Measurements from ENCODE around the gene GPSM3. TPM values are rescaled to one million over a fixed set of nuclear protein-coding genes. Genes with fewer than 3 reads are reported as not detected.
A peak's percentile ranks its signal among the peaks of the same experiment; 100 is the strongest.

Gene GPSM3
- total and polyA plus RNA-seq, 4 donors, result 8.1 to 145 (median 47.3) TPM

DNA sequence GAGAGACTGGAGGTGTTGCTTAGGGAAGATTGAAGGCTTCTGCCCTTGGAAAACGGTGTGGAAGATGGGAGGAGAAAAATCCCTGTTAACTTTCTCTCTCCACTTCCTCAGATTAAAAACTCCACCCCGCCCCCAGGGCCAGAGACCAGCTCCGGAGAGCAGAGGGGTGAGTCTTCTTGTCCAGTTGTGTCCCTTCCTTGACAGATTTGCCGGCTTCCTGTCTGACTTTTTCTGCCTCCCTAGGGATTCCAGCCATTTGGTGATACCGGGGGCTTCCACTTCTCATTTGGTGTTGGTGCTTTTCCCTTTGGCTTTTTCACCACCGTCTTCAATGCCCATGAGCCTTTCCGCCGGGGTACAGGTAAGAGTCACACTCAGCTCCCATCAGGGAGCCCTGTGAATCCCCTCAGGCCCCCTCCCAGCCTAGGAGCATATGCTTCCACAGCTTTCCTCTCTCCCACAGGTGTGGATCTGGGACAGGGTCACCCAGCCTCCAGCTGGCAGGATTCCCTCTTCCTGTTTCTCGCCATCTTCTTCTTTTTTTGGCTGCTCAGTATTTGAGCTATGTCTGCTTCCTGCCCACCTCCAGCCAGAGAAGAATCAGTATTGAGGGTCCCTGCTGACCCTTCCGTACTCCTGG lies 12.6 kb downstream of the GPSM3 start:
- ATAC-seq (ENCODE audit: insufficient read depth, low FRiP score), result no peak
- no peaks in the 10 kb centered on the region for H3K27me3 ChIP-seq (ENCODE audit: control insufficient read depth in 3 of 3, insufficient read depth in 3 of 3, low read length in 2 of 3)
- H3K9ac ChIP-seq (ENCODE audit: insufficient read depth in 1 of 2, low read length in 2 of 2), result no peak overlapping the region
- H3K27ac ChIP-seq (ENCODE audit: low read depth in 1 of 2, low read length in 1 of 2), result peak overlapping the region in 1 of 2 donors; percentile 6
- no peak for DNase-seq
- H3K4me3 ChIP-seq, result no peak overlapping the region
- TF ChIP-seq, protein P1, sequence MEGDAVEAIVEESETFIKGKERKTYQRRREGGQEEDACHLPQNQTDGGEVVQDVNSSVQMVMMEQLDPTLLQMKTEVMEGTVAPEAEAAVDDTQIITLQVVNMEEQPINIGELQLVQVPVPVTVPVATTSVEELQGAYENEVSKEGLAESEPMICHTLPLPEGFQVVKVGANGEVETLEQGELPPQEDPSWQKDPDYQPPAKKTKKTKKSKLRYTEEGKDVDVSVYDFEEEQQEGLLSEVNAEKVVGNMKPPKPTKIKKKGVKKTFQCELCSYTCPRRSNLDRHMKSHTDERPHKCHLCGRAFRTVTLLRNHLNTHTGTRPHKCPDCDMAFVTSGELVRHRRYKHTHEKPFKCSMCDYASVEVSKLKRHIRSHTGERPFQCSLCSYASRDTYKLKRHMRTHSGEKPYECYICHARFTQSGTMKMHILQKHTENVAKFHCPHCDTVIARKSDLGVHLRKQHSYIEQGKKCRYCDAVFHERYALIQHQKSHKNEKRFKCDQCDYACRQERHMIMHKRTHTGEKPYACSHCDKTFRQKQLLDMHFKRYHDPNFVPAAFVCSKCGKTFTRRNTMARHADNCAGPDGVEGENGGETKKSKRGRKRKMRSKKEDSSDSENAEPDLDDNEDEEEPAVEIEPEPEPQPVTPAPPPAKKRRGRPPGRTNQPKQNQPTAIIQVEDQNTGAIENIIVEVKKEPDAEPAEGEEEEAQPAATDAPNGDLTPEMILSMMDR (IDR thresholded peaks at IDR 0.05; ENCODE audit: control extremely low read depth, extremely low read depth), result no peak
- no peaks in the 10 kb centered on the region for H3K9me3 ChIP-seq (ENCODE audit: control insufficient read depth in 4 of 4, insufficient read depth in 3 of 4, low read length in 3 of 4)
- 72 to 81% methylated on average over 10 of the region's 10 CpGs for WGBS, 2 donors
- H3K4me1 ChIP-seq (ENCODE audit: control insufficient read depth in 5 of 5, insufficient read depth in 5 of 5, low read length in 5 of 5), result peaks cover 11 to 40% (median 20%) of the 10 kb centered on the region in 5 donors
- peaks cover 0 to 19% (median 13%) of the 10 kb centered on the region in 4 donors for H3K36me3 ChIP-seq (ENCODE audit: control insufficient read depth in 4 of 4, insufficient read depth in 4 of 4, low read length in 4 of 4)

DNA sequence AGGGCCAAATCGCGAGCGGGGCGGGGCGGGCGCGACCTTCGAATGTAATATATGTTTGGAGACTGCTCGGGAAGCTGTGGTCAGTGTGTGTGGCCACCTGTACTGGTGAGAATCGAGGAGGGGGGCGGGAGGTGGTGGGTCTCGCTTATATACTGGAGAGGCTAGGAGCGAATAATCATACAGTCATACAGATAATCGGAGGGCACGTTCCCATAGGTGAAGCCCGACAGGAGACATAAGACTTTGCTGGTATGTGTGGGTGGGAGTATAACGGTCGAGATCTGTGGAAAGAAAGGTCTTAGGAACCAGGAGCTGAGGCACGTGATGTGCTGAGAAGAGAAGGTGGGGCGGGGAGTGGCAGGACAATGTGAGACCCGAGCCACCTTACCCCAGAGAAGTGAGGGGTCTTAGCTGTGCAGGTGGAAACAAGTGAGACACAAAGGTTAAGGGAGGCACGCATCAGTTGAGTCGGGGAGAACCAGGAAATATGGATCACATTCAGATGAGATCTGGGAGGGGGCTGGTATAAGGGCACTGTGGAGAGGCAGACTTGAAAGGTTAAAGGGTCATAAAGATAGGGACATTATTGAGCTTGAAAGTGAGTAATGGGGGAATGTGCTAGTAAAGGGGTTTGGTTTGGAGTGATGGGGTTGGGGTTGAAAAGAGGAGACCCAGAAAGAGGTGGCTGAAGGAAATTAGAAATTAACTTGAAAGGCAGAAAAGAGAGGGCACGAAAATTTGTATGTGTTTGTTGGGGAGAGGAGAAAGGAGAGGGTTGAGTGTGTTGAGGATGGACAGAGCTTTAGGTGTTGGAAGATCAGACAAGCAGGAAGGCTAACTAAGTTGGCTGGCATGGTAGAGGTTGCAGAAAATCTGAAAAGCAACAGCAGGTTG lies 13.6 kb downstream of the GPSM3 start:
- TF ChIP-seq, protein P1 (IDR thresholded peaks at IDR 0.05; ENCODE audit: control extremely low read depth, extremely low read depth), result no peak
- H3K27ac ChIP-seq (ENCODE audit: low read depth in 1 of 2, low read length in 1 of 2), result peak overlapping the region; percentile 75 to 88

DNA sequence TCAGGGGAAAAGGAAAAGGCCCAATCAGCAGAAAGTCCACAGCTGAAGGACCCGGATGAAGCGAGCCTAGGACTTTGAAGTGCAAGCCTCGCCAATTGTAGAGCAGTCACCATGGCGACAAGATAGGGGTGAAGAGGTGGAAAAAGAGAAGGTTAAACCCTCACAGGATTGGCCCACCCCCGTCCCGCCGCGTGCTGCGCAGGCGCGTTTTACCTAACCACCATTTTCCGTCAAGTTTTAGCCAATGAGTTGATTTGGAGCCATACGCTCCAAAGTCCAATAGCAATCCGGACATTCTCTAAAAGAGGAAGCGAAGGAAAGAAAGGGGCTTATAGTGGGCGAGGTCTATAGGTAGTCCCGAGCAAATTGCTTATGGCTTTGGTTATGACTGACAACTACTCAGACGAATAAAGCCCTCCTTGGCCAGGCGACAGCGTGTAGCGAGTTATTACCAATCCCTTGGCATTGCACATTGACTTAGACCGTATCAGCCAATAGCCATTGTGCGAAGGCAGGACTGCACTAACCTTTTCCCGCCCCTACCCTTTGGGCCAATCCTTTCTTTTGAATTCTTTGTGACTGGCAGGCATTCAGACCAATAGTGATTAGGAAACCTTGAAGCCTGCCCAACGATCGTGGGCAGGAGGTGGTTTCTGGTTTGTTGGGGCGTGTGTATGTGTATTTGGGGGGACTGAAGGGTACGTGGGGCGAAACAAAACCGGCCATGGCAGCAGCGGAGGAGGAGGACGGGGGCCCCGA lies 14.5 kb downstream of the GPSM3 start, which contains the start of gene RNF5:
TSS of gene RNF5 (plus strand) at position 618 of the 759 bp plus-strand sequence. CDS start at position 725, 107 bp downstream.
- H3K9me3 ChIP-seq (ENCODE audit: control insufficient read depth in 4 of 4, insufficient read depth in 3 of 4, low read length in 3 of 4), result no peaks in the 10 kb centered on the region
- H3K9ac ChIP-seq (ENCODE audit: insufficient read depth in 1 of 2, low read length in 2 of 2), result peak within 1 kb of the TSS; percentile 74 to 92
- H3K27ac ChIP-seq (ENCODE audit: low read depth in 1 of 2, low read length in 1 of 2), result peak within 1 kb of the TSS; percentile 88 to 95
- DNase-seq (peak; percentile 99 to 100 (median 100)), ATAC-seq (ENCODE audit: insufficient read depth, low FRiP score) (peak; percentile 86)
- H3K36me3 ChIP-seq (ENCODE audit: control insufficient read depth in 4 of 4, insufficient read depth in 4 of 4, low read length in 4 of 4), result peaks cover 0 to 13% (median 11%) of the 10 kb centered on the region in 4 donors
- H3K4me3 ChIP-seq, result peak within 1 kb of the TSS; percentile 67
- TF ChIP-seq, protein P1 (IDR thresholded peaks at IDR 0.05; ENCODE audit: control extremely low read depth, extremely low read depth), result no peak
- no peaks in the 10 kb centered on the region for H3K27me3 ChIP-seq (ENCODE audit: control insufficient read depth in 3 of 3, insufficient read depth in 3 of 3, low read length in 2 of 3)
- 0 to 1% methylated on average over 33 of the region's 33 CpGs for WGBS, 2 donors
- H3K4me1 ChIP-seq (ENCODE audit: control insufficient read depth in 5 of 5, insufficient read depth in 5 of 5, low read length in 5 of 5), result peaks cover 11 to 46% (median 25%) of the 10 kb centered on the region in 5 donors

More for the DNA sequence above, 13.6 kb downstream of the GPSM3 start:
- peak overlapping the region; percentile 67 for H3K4me3 ChIP-seq
- no peak for ATAC-seq (ENCODE audit: insufficient read depth, low FRiP score)
- no peaks in the 10 kb centered on the region for H3K27me3 ChIP-seq (ENCODE audit: control insufficient read depth in 3 of 3, insufficient read depth in 3 of 3, low read length in 2 of 3)
- WGBS, 2 donors, result 2% methylated on average over 24 of the region's 24 CpGs
- H3K9me3 ChIP-seq (ENCODE audit: control insufficient read depth in 4 of 4, insufficient read depth in 3 of 4, low read length in 3 of 4), result no peaks in the 10 kb centered on the region
- H3K36me3 ChIP-seq (ENCODE audit: control insufficient read depth in 4 of 4, insufficient read depth in 4 of 4, low read length in 4 of 4), result peaks cover 0 to 19% (median 13%) of the 10 kb centered on the region in 4 donors
- peaks cover 11 to 45% (median 25%) of the 10 kb centered on the region in 5 donors for H3K4me1 ChIP-seq (ENCODE audit: control insufficient read depth in 5 of 5, insufficient read depth in 5 of 5, low read length in 5 of 5)
- DNase-seq, result peak in 1 of 3 donors; percentile 29
- H3K9ac ChIP-seq (ENCODE audit: insufficient read depth in 1 of 2, low read length in 2 of 2), result peak overlapping the region; percentile 71 to 92

Data from lung (tissue), 12 donors.